K562 (cell line): ENCODE results near the gene USP10. TPM values are rescaled to one million over a fixed set of nuclear protein-coding genes. Genes with fewer than 3 reads are reported as not detected.

Experiments
- ATAC-seq: fragments of 200-7000 bp; cut with Tn5 transposase; 3 replicates; pipeline ENCODE4 v1.9.1; 2020; ENCODE audit warnings: moderate library complexity
- BruUV-seq: library from RNA; stranded (reverse); fragments of 400-500 nt; replicated peaks from 2 replicates; lab custom pipeline; 2021; lab: Mats Ljungman, UMichigan
- CTCF ChIA-PET: fragments of 300-600 bp; formaldehyde crosslinking; extraction: SDS; loops from one replicate; lab custom pipeline; 2021; ENCODE audit warnings: low intra/inter-chr PET ratio; lab: Yijun Ruan, JAX
- POLR2A ChIA-PET: fragments of 300-600, 350-650 bp; sonication (Branson Sonifier 250); formaldehyde crosslinking; extraction: SDS; loops from one replicate; lab custom pipeline; 2021; ENCODE audit warnings: antibody characterized with exemption, inconsistent platforms; lab: Yijun Ruan, JAX
- DNase-seq, 4 experiments: peaks; one replicate each; pipeline versions ENCODE4 v3.0.0 to v3.0.0-alpha.2; 2011 to 2018; ENCODE audit warnings: low spot score in 3 of 4, mixed read lengths in 3 of 4; ENCODE audit errors: extremely low read depth in 1 of 4
- FAIRE-seq: peaks from 2 replicates; lab custom pipeline; 2011; peaks lifted over from hg19 to GRCh38; lab: Jason Lieb, UNC
- H2AFZ ChIP-seq: 2 replicates; pipeline ENCODE4 v1.6.0; 2011; ENCODE audit warnings: low read depth, low read length, control low read depth, inconsistent platforms
- H3K27ac ChIP-seq: fragments of 200-600 bp; 3 replicates; pipeline ENCODE4 v1.8.0; 2011; ENCODE audit warnings: low read depth, mild to moderate bottlenecking, control low read depth, inconsistent platforms, low read length, moderate library complexity, mixed read lengths; ENCODE audit errors: extremely low read depth
- H3K27me3 ChIP-seq, 2 experiments: fragments of 300-600 bp in 1 of 2; 2 replicates in 1 of 2; 3 replicates in 1 of 2; pipeline versions ENCODE4 v1.6.0 to v1.8.0; 2011; ENCODE audit warnings: inconsistent platforms in 2 of 2, low read length in 2 of 2, mild to moderate bottlenecking in 1 of 2, mixed read lengths in 1 of 2, moderate library complexity in 1 of 2; ENCODE audit not compliant: control insufficient read depth in 2 of 2, insufficient read depth in 2 of 2
- H3K36me3 ChIP-seq: fragments of 300-600 bp; 3 replicates; pipeline ENCODE4 v1.8.0; 2011; ENCODE audit warnings: mild to moderate bottlenecking, low read length, inconsistent platforms; ENCODE audit not compliant: control insufficient read depth, insufficient read depth
- H3K4me1 ChIP-seq, 2 experiments: fragments of 200-600 bp in 1 of 2; replicated peaks in 1 of 2; 2 replicates in 1 of 2; 3 replicates in 1 of 2; pipeline versions ENCODE4 v1.5.1 to v1.8.0; 2011; ENCODE audit warnings: inconsistent platforms in 2 of 2, low read length in 2 of 2, mild to moderate bottlenecking in 1 of 2, mixed read lengths in 1 of 2, moderate library complexity in 1 of 2; ENCODE audit not compliant: control insufficient read depth in 2 of 2, insufficient read depth in 2 of 2
- H3K4me2 ChIP-seq: 2 replicates; pipeline ENCODE4 v1.6.1; 2011; ENCODE audit warnings: low read length, control low read depth, inconsistent platforms, mixed read lengths; ENCODE audit not compliant: insufficient read depth
- H3K4me3 ChIP-seq: fragments of 200-600 bp; sonication (generic), shearing (Covaris generic); 2 replicates; pipeline ENCODE4 v1.5.1; 2016; ENCODE audit warnings: control low read depth, inconsistent platforms
- H3K79me2 ChIP-seq: fragments of 200-600 bp; 3 replicates; pipeline ENCODE4 v1.8.0; 2011; ENCODE audit warnings: low read length, inconsistent platforms; ENCODE audit not compliant: control insufficient read depth, insufficient read depth
- H3K9ac ChIP-seq, 2 experiments: 2 replicates each; pipeline versions ENCODE4 v1.6.0 to v1.6.1; 2011; ENCODE audit warnings: low read depth in 2 of 2, low read length in 2 of 2, control low read depth in 1 of 2, inconsistent platforms in 1 of 2, mild to moderate bottlenecking in 1 of 2, mixed read lengths in 1 of 2; ENCODE audit not compliant: insufficient read depth in 1 of 2
- H3K9me1 ChIP-seq: one replicate; pipeline ENCODE4 v1.6.0; 2011; ENCODE audit warnings: inconsistent platforms, mild to moderate bottlenecking, low read length, moderate library complexity; ENCODE audit not compliant: control insufficient read depth, insufficient read depth
- H3K9me3 ChIP-seq: replicated peaks from 2 replicates; pipeline ENCODE4 v1.5.1; 2011; ENCODE audit warnings: low read depth, low read length, inconsistent platforms; ENCODE audit not compliant: control insufficient read depth, insufficient read depth
- H4K20me1 ChIP-seq: replicated peaks from 2 replicates; pipeline ENCODE4 v1.6.1; 2011; ENCODE audit warnings: low read length, inconsistent platforms, mixed read lengths; ENCODE audit not compliant: control insufficient read depth, insufficient read depth
- FOXK1 ChIP-seq: sonication (generic); formaldehyde crosslinking; IDR thresholded peaks from 2 replicates; pipeline ENCODE4 v1.8.0; 2022; ENCODE audit warnings: missing genetic modification reagents, mild to moderate bottlenecking, borderline replicate concordance
- GATAD2A ChIP-seq: fragments of 450-650 bp; IDR thresholded peaks from 2 replicates; pipeline ENCODE4 v1.6.1; 2017
- HEY1 ChIP-seq: fragments of 250-450 bp; sonication (Bioruptor Pico); IDR thresholded peaks from 2 replicates; pipeline ENCODE4 v1.5.0; 2020; ENCODE audit warnings: mild to moderate bottlenecking, moderate library complexity, borderline replicate concordance
- NFATC3 ChIP-seq: fragments of 450-650 bp; IDR thresholded peaks from 2 replicates; pipeline ENCODE4 v1.6.1; 2017; ENCODE audit warnings: mild to moderate bottlenecking
- NR1H2 ChIP-seq: sonication (generic); formaldehyde crosslinking; IDR thresholded peaks from 2 replicates; pipeline ENCODE4 v1.4.0; 2020; ENCODE audit warnings: mild to moderate bottlenecking, missing genetic modification reagents
- SMAD4 ChIP-seq: fragments of 250-450 bp; sonication (Bioruptor Pico); conservative IDR thresholded peaks from 2 replicates; pipeline ENCODE4 v1.8.0; 2021; ENCODE audit warnings: inconsistent platforms, mild to moderate bottlenecking, moderate library complexity
- SMARCB1 ChIP-seq: IDR thresholded peaks from 2 replicates; pipeline ENCODE4 v1.6.1; 2011; ENCODE audit warnings: improper control_type of control experiment, low read depth; ENCODE audit not compliant: insufficient read length
- STAT5A ChIP-seq: IDR thresholded peaks from 2 replicates; pipeline ENCODE4 v1.6.1; 2012; ENCODE audit warnings: low read length, inconsistent platforms, borderline replicate concordance
- UBTF ChIP-seq, 2 experiments: IDR thresholded peaks; 2 replicates each; pipeline ENCODE4 v1.6.1; 2012; ENCODE audit warnings: improper control_type of control experiment in 2 of 2, low read depth in 2 of 2, low read length in 2 of 2, borderline replicate concordance in 1 of 2
- ZNF274 ChIP-seq: IDR thresholded peaks from 2 replicates; pipeline ENCODE4 v1.6.1; 2011; ENCODE audit warnings: low read depth, mild to moderate bottlenecking, low read length, moderate library complexity, borderline replicate concordance
- ZNF584 ChIP-seq: fragments of 200-800 bp; sonication (Bioruptor generic); IDR thresholded peaks from 2 replicates; pipeline ENCODE4 v1.6.1; 2016; ENCODE audit warnings: low read depth, mild to moderate bottlenecking, missing genetic modification characterization, missing compliant biosample characterization
- WGBS: fragments of 100-300 bp; shearing (Covaris generic); methylation state at CpG from one replicate; pipeline ENCODE4 v1.1.6; 2016; ENCODE audit warnings: low coverage, mixed read lengths; ENCODE audit not compliant: insufficient coverage; ENCODE audit errors: missing lambda C conversion rate; 5-methylcytosine and 5-hydroxymethylcytosine counted together
- in situ Hi-C: fragments of 300-500 bp; cut with MboI; formaldehyde crosslinking; loops from 4 replicates; pipeline ENCODE4 v1.15.0; 2018; ENCODE audit warnings: inconsistent platforms, mixed read lengths
- intact Hi-C: fragments of 100-400 bp; cut with micrococcal nuclease; formaldehyde crosslinking; loops from 2 replicates; pipeline ENCODE4 v1.14.2; 2022
- polyA plus RNA-seq, 8 experiments: library from polyadenylated mRNA; depleted of rRNA in 4 of 8; stranded (reverse) in 5 of 8; unstranded in 3 of 8; fragments of >200 nt; fragmentation: Nextera tagmentation in 2 of 8; fragmentation: Illumina TruSeq in 1 of 8; extraction: Ambion mirVana in 2 of 8; extraction: Trizol in 1 of 8; gene quantifications; 2 replicates each; pipeline versions ENCODE4 v1.2.1 to v1.2.3, GENCODE V29; 2011 to 2014; ENCODE audit warnings: inconsistent platforms in 1 of 8, missing spikeins in 1 of 8
- total RNA-seq, 7 experiments: library from RNA; depleted of rRNA in 6 of 7; stranded (reverse); fragments of >200 nt in 6 of 7; fragmentation: Illumina TruSeq in 2 of 7; extraction: Trizol in 2 of 7; gene quantifications; 2 replicates each; pipeline versions ENCODE4 v1.2.1 to v1.2.3, GENCODE V29; 2011 to 2021; ENCODE audit warnings: low replicate concordance in 1 of 7
- TF ChIP-seq, protein P1 (sequence below): sonication (generic); formaldehyde crosslinking; IDR thresholded peaks from 2 replicates; pipeline ENCODE4 v1.8.1; 2023; ENCODE audit warnings: mild to moderate bottlenecking, missing genetic modification reagents
- TF ChIP-seq, protein P2 (sequence below): fragments of 250-450 bp; sonication (Bioruptor Pico); IDR thresholded peaks from 2 replicates; pipeline ENCODE4 v1.9.0; 2021; ENCODE audit warnings: mild to moderate bottlenecking
- TF ChIP-seq, protein P3 (sequence below): fragments of 200-800 bp; sonication (Bioruptor generic); IDR thresholded peaks from 2 replicates; pipeline ENCODE4 v1.6.1; 2017; ENCODE audit warnings: missing genetic modification characterization, missing compliant biosample characterization

USP10 gene
- total and polyA plus RNA-seq, 9 of the 15 experiments (the other 6 are each of a cell fraction or from before 2014, with no cell fraction given): 61.7 to 197 (median 116) TPM

DNA sequence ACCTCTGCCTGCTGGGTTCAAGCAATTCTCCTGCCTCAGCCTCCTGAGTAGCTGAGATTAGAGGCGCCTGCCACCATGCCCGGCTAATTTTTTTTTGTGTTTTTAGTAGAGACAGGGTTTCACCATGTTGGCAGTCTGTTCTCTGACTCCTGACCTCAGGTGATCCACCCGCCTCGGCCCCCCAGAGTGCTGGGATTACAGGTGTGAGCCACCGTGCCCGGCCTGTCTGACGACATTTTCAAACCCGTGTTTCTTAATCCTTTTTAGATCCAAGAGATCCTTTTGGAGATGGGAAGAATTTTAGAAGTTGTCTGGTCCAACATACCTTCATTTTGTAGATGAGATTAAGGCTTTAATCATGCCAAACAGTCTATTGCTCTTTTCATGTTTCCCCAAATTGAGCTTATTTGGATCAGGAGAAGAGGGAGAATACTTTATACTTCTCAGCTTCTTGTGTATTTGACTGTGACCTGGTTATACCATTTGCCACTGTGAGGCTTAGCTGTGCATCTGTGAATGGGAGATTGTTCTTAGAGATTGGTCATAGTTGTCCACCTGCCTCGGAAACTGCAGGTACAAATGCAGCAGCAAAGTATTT is 25.8 kb downstream of the USP10 start:
- CTCF ChIA-PET: interaction anchor here (0.9 to 5.9 kb wide), 5 partner anchors 11 to 583 kb away, joined by 4 to 58 read pairs (median 12); no protein-coding TSS in a partner anchor
- H3K79me2 ChIP-seq: peaks cover 99% of the 10 kb centered on the region
- no peak overlapping the region for H3K4me2 ChIP-seq
- H3K9ac ChIP-seq: no peak overlapping the region
- BruUV-seq: no TSS peak
- no peaks in the 10 kb centered on the region for H3K27me3 ChIP-seq
- no peak for FAIRE-seq
- no peaks in the 10 kb centered on the region for H3K9me3 ChIP-seq
- intact Hi-C loops: loop anchor here (1.0 to 2.0 kb wide), 4 partner anchors 25 to 215 kb away; no protein-coding TSS in a partner anchor
- no peaks in the 10 kb centered on the region for H3K9me1 ChIP-seq
- peaks cover 34% of the 10 kb centered on the region for H4K20me1 ChIP-seq
- POLR2A ChIA-PET: interaction anchor here (0.8 to 5.0 kb wide), 11 partner anchors 10 to 107 kb away, joined by 3 to 68 read pairs (median 3); no protein-coding TSS in a partner anchor
- no peak overlapping the region for H2AFZ ChIP-seq
- no peak for DNase-seq
- in situ Hi-C loops: loop anchor here (5.0 kb wide), 2 partner anchors 103 to 213 kb away; no protein-coding TSS in a partner anchor
- no peak overlapping the region for H3K4me3 ChIP-seq
- ATAC-seq: peak; percentile 8
- H3K4me1 ChIP-seq: peaks cover 12 to 55% of the 10 kb centered on the region in 2 experiments
- WGBS: 46% methylated on average over 9 of the region's 9 CpGs
- peaks cover 13% of the 10 kb centered on the region; the same call in 2 of the 3 replicates for H3K36me3 ChIP-seq
- H3K27ac ChIP-seq: peak overlapping the region; percentile 4; the same call in 1 of the 3 replicates
- 0 out of 2 replicates have a peak, but pooled peaks have one; percentile 6 for TF ChIP-seq FOXK1 (CRISPR knock-in tag)
- TF ChIP-seq GATAD2A: no peak
- TF ChIP-seq ZNF274: no peak
- TF ChIP-seq, protein P1, sequence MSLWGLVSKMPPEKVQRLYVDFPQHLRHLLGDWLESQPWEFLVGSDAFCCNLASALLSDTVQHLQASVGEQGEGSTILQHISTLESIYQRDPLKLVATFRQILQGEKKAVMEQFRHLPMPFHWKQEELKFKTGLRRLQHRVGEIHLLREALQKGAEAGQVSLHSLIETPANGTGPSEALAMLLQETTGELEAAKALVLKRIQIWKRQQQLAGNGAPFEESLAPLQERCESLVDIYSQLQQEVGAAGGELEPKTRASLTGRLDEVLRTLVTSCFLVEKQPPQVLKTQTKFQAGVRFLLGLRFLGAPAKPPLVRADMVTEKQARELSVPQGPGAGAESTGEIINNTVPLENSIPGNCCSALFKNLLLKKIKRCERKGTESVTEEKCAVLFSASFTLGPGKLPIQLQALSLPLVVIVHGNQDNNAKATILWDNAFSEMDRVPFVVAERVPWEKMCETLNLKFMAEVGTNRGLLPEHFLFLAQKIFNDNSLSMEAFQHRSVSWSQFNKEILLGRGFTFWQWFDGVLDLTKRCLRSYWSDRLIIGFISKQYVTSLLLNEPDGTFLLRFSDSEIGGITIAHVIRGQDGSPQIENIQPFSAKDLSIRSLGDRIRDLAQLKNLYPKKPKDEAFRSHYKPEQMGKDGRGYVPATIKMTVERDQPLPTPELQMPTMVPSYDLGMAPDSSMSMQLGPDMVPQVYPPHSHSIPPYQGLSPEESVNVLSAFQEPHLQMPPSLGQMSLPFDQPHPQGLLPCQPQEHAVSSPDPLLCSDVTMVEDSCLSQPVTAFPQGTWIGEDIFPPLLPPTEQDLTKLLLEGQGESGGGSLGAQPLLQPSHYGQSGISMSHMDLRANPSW (CRISPR knock-in tag): no peak
- TF ChIP-seq UBTF (IDR thresholded peaks at IDR 0.05; ENCODE audit: borderline replicate concordance in 1 of 2, low read depth in 2 of 2, low read length in 2 of 2): 0 out of 4 replicates have a peak, but pooled peaks of 1 of the 2 experiments have one; percentile 20
- TF ChIP-seq SMAD4 (CRISPR knock-in tag): no peak
- TF ChIP-seq NFATC3: no peak
- TF ChIP-seq NR1H2 (CRISPR knock-in tag): no peak
- TF ChIP-seq STAT5A: 0 out of 2 replicates have a peak, but pooled peaks have one; percentile 41
- TF ChIP-seq ZNF584 (CRISPR knock-in tag): 0 out of 2 replicates have a peak, but pooled peaks have one; percentile 20
- TF ChIP-seq, protein P2, sequence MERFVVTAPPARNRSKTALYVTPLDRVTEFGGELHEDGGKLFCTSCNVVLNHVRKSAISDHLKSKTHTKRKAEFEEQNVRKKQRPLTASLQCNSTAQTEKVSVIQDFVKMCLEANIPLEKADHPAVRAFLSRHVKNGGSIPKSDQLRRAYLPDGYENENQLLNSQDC (CRISPR knock-in tag): no peak
- TF ChIP-seq, protein P3, sequence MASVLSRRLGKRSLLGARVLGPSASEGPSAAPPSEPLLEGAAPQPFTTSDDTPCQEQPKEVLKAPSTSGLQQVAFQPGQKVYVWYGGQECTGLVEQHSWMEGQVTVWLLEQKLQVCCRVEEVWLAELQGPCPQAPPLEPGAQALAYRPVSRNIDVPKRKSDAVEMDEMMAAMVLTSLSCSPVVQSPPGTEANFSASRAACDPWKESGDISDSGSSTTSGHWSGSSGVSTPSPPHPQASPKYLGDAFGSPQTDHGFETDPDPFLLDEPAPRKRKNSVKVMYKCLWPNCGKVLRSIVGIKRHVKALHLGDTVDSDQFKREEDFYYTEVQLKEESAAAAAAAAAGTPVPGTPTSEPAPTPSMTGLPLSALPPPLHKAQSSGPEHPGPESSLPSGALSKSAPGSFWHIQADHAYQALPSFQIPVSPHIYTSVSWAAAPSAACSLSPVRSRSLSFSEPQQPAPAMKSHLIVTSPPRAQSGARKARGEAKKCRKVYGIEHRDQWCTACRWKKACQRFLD: 0 out of 2 replicates have a peak, but pooled peaks have one; percentile 20
- no peak for TF ChIP-seq HEY1
- no peak for TF ChIP-seq SMARCB1
